AG04450 (cell line): Measurements from ENCODE around the gene DNHD1. TPM values are rescaled to one million over a fixed set of nuclear protein-coding genes. Genes with fewer than 3 reads are reported as not detected.

Source experiments
- CTCF ChIA-PET: fragments of 300-600, 350-600 bp; formaldehyde crosslinking; extraction: SDS; loops from one replicate; lab custom pipeline; 2022; ENCODE audit warnings: antibody characterized with exemption, inconsistent platforms; lab: Charles Lee
- POLR2A ChIA-PET: fragments of 350-600 bp; formaldehyde crosslinking; extraction: SDS; loops from one replicate; lab custom pipeline; 2021; ENCODE audit warnings: antibody characterized with exemption, inconsistent platforms; lab: Yijun Ruan, JAX
- DNase-seq: peaks from one replicate; pipeline ENCODE4 v3.0.0-alpha.2; 2011; ENCODE audit warnings: low read depth, low spot score
- H3K27ac ChIP-seq: one replicate; pipeline ENCODE4 v1.5.1; 2012; ENCODE audit warnings: low read depth, low read length, control low read depth
- H3K27me3 ChIP-seq: one replicate; pipeline ENCODE4 v1.6.0; 2012; ENCODE audit warnings: low read length; ENCODE audit not compliant: control insufficient read depth, insufficient read depth
- H3K4me3 ChIP-seq: 2 replicates; pipeline ENCODE4 v1.5.1; 2011; ENCODE audit warnings: mild to moderate bottlenecking, low read depth, low read length, control low read depth
- H3K9me3 ChIP-seq: 2 replicates; pipeline ENCODE4 v1.5.1; 2012; ENCODE audit warnings: low read length; ENCODE audit not compliant: control insufficient read depth, insufficient read depth
- CTCF ChIP-seq: IDR thresholded peaks from 2 replicates; pipeline ENCODE4 v1.5.1; 2011; ENCODE audit warnings: low read depth, low read length, control low read depth, inconsistent platforms
- polyA minus RNA-seq: library from RNA; depleted of rRNA, polyadenylated mRNA; stranded (reverse); fragments of >200 nt; gene quantifications from 2 replicates; pipeline ENCODE4 v1.2.3, GENCODE V29; 2011; rRNA and poly(A)+ RNA removed
- polyA plus RNA-seq: library from polyadenylated mRNA; depleted of rRNA; stranded (reverse); fragments of >200 nt; gene quantifications from 2 replicates; pipeline ENCODE4 v1.2.3, GENCODE V29; 2011; rRNA removed

The DNHD1 gene
- polyA plus RNA-seq (2.2 and 3.1 TPM in 2 replicates), polyA minus RNA-seq (8.4 and 8.9 TPM in 2 replicates)

- no peak within 1 kb of the TSS for H3K4me3 ChIP-seq
- H3K27me3 ChIP-seq, result no peaks in the 10 kb centered on the region
- ChIA-PET POLR2A (no interaction called here), CTCF (interaction anchor here (1.4 to 2.3 kb wide), 4 partner anchors 9 to 186 kb away, joined by 5 to 11 read pairs (median 8); partner anchors contain the start of gene MRPL17)
- TF ChIP-seq CTCF, result no peak
- DNase-seq, result no peak
- no peak within 1 kb of the TSS for H3K27ac ChIP-seq
- H3K9me3 ChIP-seq, result no peaks in the 10 kb centered on the region
These were observed at the start of gene DNHD1 for GRCh38 chr11:6497069-6497839. Gene DNHD1 (plus strand): TSS chr11:6497280. CDS start chr11:6498216, 936 bp downstream.

- no peaks in the 10 kb centered on the region for H3K9me3 ChIP-seq
- H3K27ac ChIP-seq, result no peak overlapping the region
- DNase-seq, result no peak
- ChIA-PET POLR2A (interaction anchor here (0.5 kb wide), 1 partner anchor 183 kb away, joined by 3 read pairs; no protein-coding TSS in a partner anchor), CTCF (interaction anchor here (2.9 to 15.7 kb wide), 2 partner anchors 10 to 68 kb away, joined by 14 to 604 read pairs; no protein-coding TSS in a partner anchor)
- H3K27me3 ChIP-seq, result no peaks in the 10 kb centered on the region
- TF ChIP-seq CTCF, result no peak
- no peak overlapping the region for H3K4me3 ChIP-seq
These were observed 48.5 kb upstream of the DNHD1 start for GRCh38 chr11:6448574-6448973.

- no peak overlapping the region for H3K27ac ChIP-seq
- ChIA-PET POLR2A (no interaction called here), CTCF (interaction anchor here (0.6 to 4.2 kb wide), 5 partner anchors 9 to 89 kb away, joined by 3 to 26 read pairs (median 8); no protein-coding TSS in a partner anchor)
- no peak for DNase-seq
- TF ChIP-seq CTCF, result no peak
- no peak overlapping the region for H3K4me3 ChIP-seq
- no peaks in the 10 kb centered on the region; the same call in 1 of the 2 replicates for H3K9me3 ChIP-seq
- no peaks in the 10 kb centered on the region for H3K27me3 ChIP-seq
These were observed 44.9 kb upstream of the DNHD1 start for GRCh38 chr11:6452219-6452618.

GRCh38 chr11:6453152-6453551 lies 43.9 kb upstream of the DNHD1 start:
- ChIA-PET CTCF (interaction anchor here (0.9 to 4.2 kb wide), 4 partner anchors 10 to 90 kb away, joined by 3 to 26 read pairs (median 7); no protein-coding TSS in a partner anchor), POLR2A (no interaction called here)
- H3K27ac ChIP-seq, result no peak overlapping the region
- TF ChIP-seq CTCF, result no peak
- no peaks in the 10 kb centered on the region for H3K27me3 ChIP-seq
- no peak for DNase-seq
- no peaks in the 10 kb centered on the region; the same call in 1 of the 2 replicates for H3K9me3 ChIP-seq
- no peak overlapping the region for H3K4me3 ChIP-seq

GRCh38 chr11:6455070-6455469 lies 42.0 kb upstream of the DNHD1 start:
- no peak overlapping the region for H3K4me3 ChIP-seq
- ChIA-PET CTCF (interaction anchor here (2.9 to 4.2 kb wide), 2 partner anchors 12 to 76 kb away, joined by 14 to 26 read pairs; no protein-coding TSS in a partner anchor), POLR2A (no interaction called here)
- H3K27me3 ChIP-seq, result no peaks in the 10 kb centered on the region
- TF ChIP-seq CTCF, result no peak
- DNase-seq, result no peak
- no peak overlapping the region for H3K27ac ChIP-seq
- no peaks in the 10 kb centered on the region; the same call in 1 of the 2 replicates for H3K9me3 ChIP-seq
